Psoas muscle (tissue), 8 donors: ENCODE data around the gene DLG5. TPM values are rescaled to one million over a fixed set of nuclear protein-coding genes. Genes with fewer than 3 reads are reported as not detected.
A peak's percentile ranks its signal among the peaks of the same experiment; 100 is the strongest.

Experiments
- ATAC-seq, 4 donors: fragments of 200-7000 bp; cut with Tn5 transposase; one replicate each; pipeline ENCODE4 v1.9.1; 2020; ENCODE audit warnings: moderate library complexity in 3 of 4, mild to moderate bottlenecking in 2 of 4
- DNase-seq, 2 donors: peaks; one replicate each; pipeline ENCODE4 v3.0.0-alpha.2; 2020
- H3K27ac ChIP-seq: fragments of 200-600 bp; one replicate; pipeline ENCODE4 v1.8.0; 2022
- H3K27me3 ChIP-seq, 3 donors: fragments of 200-600 bp in 1 of 3; one replicate each; pipeline versions ENCODE4 v1.6.1 to v1.8.0; 2013 to 2022; ENCODE audit warnings: low read length in 2 of 3, mild to moderate bottlenecking in 2 of 3, moderate library complexity in 1 of 3; ENCODE audit not compliant: insufficient read depth in 3 of 3
- H3K36me3 ChIP-seq, 2 donors: fragments of 200-600 bp in 1 of 2; one replicate each; pipeline versions ENCODE4 v1.6.1 to v1.8.0; 2013 to 2022; ENCODE audit warnings: low read depth in 1 of 2, mild to moderate bottlenecking in 1 of 2, moderate library complexity in 1 of 2; ENCODE audit not compliant: insufficient read depth in 1 of 2
- H3K4me1 ChIP-seq: fragments of 200-600 bp; one replicate; pipeline ENCODE4 v1.8.0; 2022
- H3K4me3 ChIP-seq: fragments of 200-600 bp; one replicate; pipeline ENCODE4 v1.8.0; 2022; ENCODE audit warnings: mild to moderate bottlenecking
- H3K9me3 ChIP-seq: fragments of 200-600 bp; one replicate; pipeline ENCODE4 v1.8.0; 2022
- CTCF ChIP-seq: fragments of 200-600 bp; IDR thresholded peaks from one replicate; pipeline ENCODE4 v1.8.0; 2022; ENCODE audit warnings: antibody characterized with exemption
- WGBS, 3 donors: extraction: QIAGEN DNeasy Blood & Tissue Kit; methylation state at CpG; one replicate each; pipeline versions ENCODE4 v1.1.6 to v1.1.7; 2013; 5-methylcytosine and 5-hydroxymethylcytosine counted together
- intact Hi-C, 2 donors: fragments of 100-400 bp; cut with DNase I; formaldehyde crosslinking; loops; one replicate each; pipeline versions ENCODE4 v1.11.0 to v1.14.2; 2022
- polyA plus RNA-seq, 3 donors: library from polyadenylated mRNA; stranded (reverse); fragments of 200-250 nt; gene quantifications; one replicate each; pipeline ENCODE4 v1.2.3, GENCODE V29; 2013
- total RNA-seq, 4 donors: library from RNA; stranded (reverse); fragmentation: NEBNext Ultra II Directional in 2 of 4; extraction: Animal tissue kit (Norgen Biotek cat#: 25700) in 2 of 4; gene quantifications; one replicate each; pipeline versions ENCODE4 v1.2.1 to v1.2.4, GENCODE V29; 2021 to 2023
- donor health status: healthy with polysubstance abuse.
- donor health status: DM: no; HTN: no; CAD: no; lungs with moderate emphysema.
- donor health status: Bipolar disorder and iron deficiency.
- donor health status: healthy.
- donor health status: DM: yes; HTN: yes; CAD: no.
- donor health status: DM: no; HTN: no; CAD: no.
- donor health status: DM: no; HTN: no; CAD: no.
- donor health status: DM: yes; HTN: yes; CAD: no.

The DLG5 gene
- total and polyA plus RNA-seq, 7 donors = 10.2 to 62.9 (median 36.9) TPM

- DNase-seq (no peak), ATAC-seq (no peak)
- WGBS, 3 donors = 67 to 80% (median 69%) methylated on average over 14 of the region's 14 CpGs
- Histone ChIP-seq H3K4me3 (no peak overlapping the region), H3K36me3 (peaks cover 0 to 86% of the 10 kb centered on the region in 2 donors), H3K27ac (no peak overlapping the region), H3K9me3 (no peaks in the 10 kb centered on the region), H3K4me1 (no peaks in the 10 kb centered on the region), H3K27me3 (no peaks in the 10 kb centered on the region)
- intact Hi-C loops = no loop called here
- no peak for TF ChIP-seq CTCF
These were observed 88.5 kb downstream of the DLG5 start for GRCh38 chr10:77837925-77838595.

- WGBS, 3 donors = 80 to 90% (median 83%) methylated on average over 10 of the region's 10 CpGs
- Histone ChIP-seq H3K27ac (no peak overlapping the region), H3K27me3 (no peaks in the 10 kb centered on the region), H3K36me3 (peaks cover 0 to 86% of the 10 kb centered on the region in 2 donors), H3K9me3 (no peaks in the 10 kb centered on the region), H3K4me3 (no peak overlapping the region), H3K4me1 (no peaks in the 10 kb centered on the region)
- peak in 1 of 4 donors; percentile 45 for ATAC-seq
- DNase-seq = no peak
- TF ChIP-seq CTCF = no peak
- intact Hi-C loops = no loop called here
These were observed 89.2 kb downstream of the DLG5 start for GRCh38 chr10:77837248-77837924.

GRCh38 chr10:77836299-77836820 is 90.2 kb downstream of the DLG5 start:
- intact Hi-C loops = no loop called here
- H3K9me3 ChIP-seq = no peaks in the 10 kb centered on the region
- H3K4me3 ChIP-seq = no peak overlapping the region
- no peak overlapping the region for H3K27ac ChIP-seq
- DNase-seq (peak; percentile 58 to 78), ATAC-seq (peak in 3 of 4 donors; percentile 53 to 55 (median 55))
- H3K36me3 ChIP-seq = peaks cover 0 to 86% of the 10 kb centered on the region in 2 donors
- no peaks in the 10 kb centered on the region for H3K4me1 ChIP-seq
- H3K27me3 ChIP-seq = no peaks in the 10 kb centered on the region
- 61 to 67% (median 64%) methylated on average over 11 of the region's 11 CpGs for WGBS, 3 donors
- no peak for TF ChIP-seq CTCF

GRCh38 chr10:77835669-77836086 is 90.9 kb downstream of the DLG5 start:
- 69 to 73% (median 71%) methylated on average over 14 of the region's 14 CpGs for WGBS, 3 donors
- H3K9me3 ChIP-seq = no peaks in the 10 kb centered on the region
- no peak overlapping the region for H3K27ac ChIP-seq
- TF ChIP-seq CTCF = no peak
- ATAC-seq (peak in 2 of 4 donors; percentile 16 to 25), DNase-seq (peak; percentile 36 to 53)
- H3K36me3 ChIP-seq = peaks cover 0 to 86% of the 10 kb centered on the region in 2 donors
- H3K27me3 ChIP-seq = no peaks in the 10 kb centered on the region
- no peaks in the 10 kb centered on the region for H3K4me1 ChIP-seq
- H3K4me3 ChIP-seq = no peak overlapping the region
- intact Hi-C loops = no loop called here
